SK-N-SH (cell line): Measurements from ENCODE around the gene MYMK. TPM values are rescaled to one million over a fixed set of nuclear protein-coding genes. Genes with fewer than 3 reads are reported as not detected.

Experiments
- CTCF ChIA-PET: fragments of 300-600, 350-600 bp; formaldehyde crosslinking; extraction: SDS; loops from one replicate; lab custom pipeline; 2021; lab: Yijun Ruan, JAX
- POLR2A ChIA-PET: fragments of 350-600 bp; sonication (Branson Sonifier 250); formaldehyde crosslinking; extraction: SDS; loops from one replicate; lab custom pipeline; 2020; ENCODE audit warnings: antibody characterized with exemption, inconsistent platforms; lab: Yijun Ruan, JAX
- DNase-seq: peaks from one replicate; pipeline ENCODE4 v3.0.0; 2012
- H2AFZ ChIP-seq: fragments of 200-600 bp; sonication (generic); 2 replicates; pipeline ENCODE4 v1.8.1; 2016; ENCODE audit warnings: antibody characterized with exemption, mild to moderate bottlenecking, low read depth
- H3F3A ChIP-seq: fragments of 200-600 bp; sonication (generic); replicated peaks from 2 replicates; pipeline ENCODE3; 2016; ENCODE audit warnings: antibody characterized with exemption, mild to moderate bottlenecking; ENCODE audit not compliant: insufficient read depth
- H3K27ac ChIP-seq, 2 experiments: fragments of 200-500 bp in 1 of 2; fragments of 200-600 bp in 1 of 2; sonication (Bioruptor generic) in 1 of 2; sonication (generic), shearing (Covaris generic) in 1 of 2; 2 replicates each; pipeline versions ENCODE4 v1.5.1 to v1.6.1; 2014 to 2016; ENCODE audit warnings: low read depth in 2 of 2, inconsistent platforms in 1 of 2, low read length in 1 of 2, mild to moderate bottlenecking in 1 of 2, mixed read lengths in 1 of 2
- H3K27me3 ChIP-seq: fragments of 200-600 bp; sonication (generic), shearing (Covaris generic); 2 replicates; pipeline ENCODE4 v1.6.1; 2016; ENCODE audit warnings: mixed run types; ENCODE audit not compliant: insufficient read depth
- H3K36me3 ChIP-seq, 2 experiments: fragments of 200-500 bp in 1 of 2; fragments of 200-600 bp in 1 of 2; sonication (Bioruptor generic) in 1 of 2; sonication (generic) in 1 of 2; replicated peaks in 1 of 2; 2 replicates each; pipeline versions ENCODE3 to v1.5.1; 2014 to 2016; ENCODE audit warnings: low read length in 1 of 2, mild to moderate bottlenecking in 1 of 2; ENCODE audit not compliant: insufficient read depth in 2 of 2, control insufficient read depth in 1 of 2
- H3K4me1 ChIP-seq, 2 experiments: fragments of 200-500 bp in 1 of 2; fragments of 200-600 bp in 1 of 2; sonication (Bioruptor generic) in 1 of 2; sonication (generic), shearing (Covaris generic) in 1 of 2; 2 replicates each; pipeline versions ENCODE4 v1.5.1 to v1.6.1; 2014 to 2016; ENCODE audit warnings: low read depth in 1 of 2, low read length in 1 of 2, mixed run types in 1 of 2; ENCODE audit not compliant: insufficient read depth in 2 of 2, control insufficient read depth in 1 of 2
- H3K4me2 ChIP-seq: fragments of 200-600 bp; sonication (generic), shearing (Covaris generic); 2 replicates; pipeline ENCODE4 v1.6.1; 2017; ENCODE audit warnings: mixed run types
- H3K4me3 ChIP-seq, 2 experiments: fragments of 200-500 bp in 1 of 2; fragments of 200-600 bp in 1 of 2; sonication (Bioruptor generic) in 1 of 2; sonication (generic), shearing (Covaris generic) in 1 of 2; 2 replicates each; pipeline versions ENCODE4 v1.5.1 to v1.8.1; 2014 to 2016; ENCODE audit warnings: low read depth in 2 of 2, inconsistent platforms in 1 of 2, low read length in 1 of 2, mild to moderate bottlenecking in 1 of 2, mixed read lengths in 1 of 2, moderate library complexity in 1 of 2
- H3K79me2 ChIP-seq: fragments of 200-600 bp; sonication (generic); 2 replicates; pipeline ENCODE4 v1.8.1; 2017; ENCODE audit warnings: mild to moderate bottlenecking; ENCODE audit not compliant: insufficient read depth
- H3K9ac ChIP-seq: fragments of 200-600 bp; sonication (generic); 2 replicates; pipeline ENCODE4 v1.6.1; 2017; ENCODE audit warnings: mixed run types
- H3K9me2 ChIP-seq: fragments of 200-600 bp; sonication (generic); 2 replicates; pipeline ENCODE4 v1.6.1; 2017; ENCODE audit warnings: mixed run types
- H3K9me3 ChIP-seq: fragments of 200-600 bp; sonication (generic); 2 replicates; pipeline ENCODE4 v1.6.1; 2017; ENCODE audit warnings: mixed run types, mild to moderate bottlenecking, moderate library complexity
- H4K20me1 ChIP-seq: fragments of 200-600 bp; sonication (generic); 2 replicates; pipeline ENCODE4 v1.6.1; 2017; ENCODE audit warnings: mild to moderate bottlenecking, mixed run types; ENCODE audit not compliant: insufficient read depth
- ELF1 ChIP-seq: IDR thresholded peaks from 2 replicates; pipeline ENCODE4 v1.4.0; 2012
- EZH2phosphoT487 ChIP-seq: fragments of 200-600 bp; sonication (generic); IDR thresholded peaks from 2 replicates; pipeline ENCODE4 v1.6.1; 2017; ENCODE audit warnings: low read depth, mixed run types, mild to moderate bottlenecking, antibody characterized with exemption, moderate library complexity, borderline replicate concordance
- FOSL2 ChIP-seq: IDR thresholded peaks from 2 replicates; pipeline ENCODE4 v1.4.0; 2012; ENCODE audit warnings: low read depth, mild to moderate bottlenecking, moderate library complexity, borderline replicate concordance
- FOXJ3 ChIP-seq: sonication (generic); formaldehyde crosslinking; IDR thresholded peaks from 2 replicates; pipeline ENCODE4 v1.5.1; 2020; ENCODE audit warnings: mild to moderate bottlenecking, missing genetic modification reagents
- MXI1 ChIP-seq: IDR thresholded peaks from 2 replicates; pipeline ENCODE4 v1.6.1; 2012; ENCODE audit warnings: mild to moderate bottlenecking, low read depth, low read length, improper control_type of control experiment
- NFIC ChIP-seq: IDR thresholded peaks from 2 replicates; pipeline ENCODE4 v1.4.0; 2012; ENCODE audit warnings: borderline replicate concordance
- POLR2AphosphoS5 ChIP-seq: IDR thresholded peaks from 2 replicates; pipeline ENCODE4 v1.6.1; 2012; ENCODE audit warnings: low read depth, low read length
- RAD21 ChIP-seq: IDR thresholded peaks from 2 replicates; pipeline ENCODE4 v1.6.1; 2012; ENCODE audit warnings: mild to moderate bottlenecking, low read length
- RXRA ChIP-seq: IDR thresholded peaks from 2 replicates; pipeline ENCODE4 v1.4.0; 2012; ENCODE audit warnings: low read depth, mild to moderate bottlenecking, borderline replicate concordance
- SMC3 ChIP-seq: IDR thresholded peaks from 2 replicates; pipeline ENCODE4 v1.6.1; 2012; ENCODE audit warnings: low read depth, low read length, improper control_type of control experiment
- TAF1 ChIP-seq: IDR thresholded peaks from 2 replicates; pipeline ENCODE4 v1.6.1; 2012; ENCODE audit warnings: low read depth, mild to moderate bottlenecking, low read length, moderate library complexity, borderline replicate concordance
- TCF12 ChIP-seq: IDR thresholded peaks from 2 replicates; pipeline ENCODE4 v1.4.0; 2012
- TEAD4 ChIP-seq: IDR thresholded peaks from 2 replicates; pipeline ENCODE4 v1.4.0; 2012; ENCODE audit warnings: mild to moderate bottlenecking, borderline replicate concordance; ENCODE audit not compliant: insufficient read depth
- WGBS: methylation state at CpG from one replicate; pipeline ENCODE4 v1.1.6; 2017; ENCODE audit warnings: low lambda C conversion rate; 5-methylcytosine and 5-hydroxymethylcytosine counted together
- polyA plus RNA-seq, 3 experiments: library from polyadenylated mRNA; depleted of rRNA; stranded (reverse); fragments of >200 nt; gene quantifications; 2 replicates each; pipeline ENCODE4 v1.2.3, GENCODE V29; 2012
- TF ChIP-seq, protein P1 (sequence below): fragments of 200-600 bp; sonication (generic); IDR thresholded peaks from 2 replicates; pipeline ENCODE4 v1.6.1; 2017; ENCODE audit warnings: antibody characterized with exemption, mild to moderate bottlenecking, moderate library complexity
- TF ChIP-seq, protein P2 (sequence below): IDR thresholded peaks from 2 replicates; pipeline ENCODE4 v1.6.1; 2012; ENCODE audit warnings: mild to moderate bottlenecking, low read depth, low read length, moderate library complexity

MYMK gene
- polyA plus RNA-seq, 1 of the 3 experiments (the other 2 are of a cell fraction), result not detected

DNA sequence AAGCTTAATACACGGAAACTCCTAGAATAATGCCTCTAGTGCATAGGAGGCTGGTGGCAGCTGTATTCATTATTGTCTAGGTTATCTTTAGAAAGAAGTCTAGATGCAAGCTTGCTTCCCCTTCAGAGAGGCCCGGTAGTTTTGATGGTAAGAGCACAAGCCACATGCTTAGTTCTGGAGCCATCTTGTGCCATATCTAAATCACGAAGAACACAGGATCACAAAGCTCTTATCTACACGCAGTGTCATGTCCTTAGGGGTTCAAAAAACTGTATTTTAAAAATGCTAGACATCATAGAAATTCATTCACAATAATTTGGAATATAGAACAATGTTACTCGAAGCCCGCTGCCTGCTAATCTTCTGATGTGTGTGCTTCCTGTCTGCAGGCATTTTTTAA is 58.8 kb downstream of the MYMK start:
- Histone ChIP-seq H3K36me3 (peaks cover 0 to 15% of the 10 kb centered on the region in 2 experiments), H3K9ac (no peak overlapping the region), H4K20me1 (no peaks in the 10 kb centered on the region), H3K9me2 (no peaks in the 10 kb centered on the region), H3K4me2 (no peak overlapping the region), H3F3A (peaks cover 10% of the 10 kb centered on the region), H3K4me1 (peaks cover 0 to 11% of the 10 kb centered on the region in 2 experiments; a peak in 1 of 4 replicates), H3K27me3 (no peaks in the 10 kb centered on the region), H3K4me3 (no peak overlapping the region), H3K27ac (no peak overlapping the region), H3K9me3 (no peaks in the 10 kb centered on the region), H3K79me2 (no peaks in the 10 kb centered on the region), H2AFZ (no peak overlapping the region)
- DNase-seq, result no peak
- 84% methylated on average over 6 of the region's 6 CpGs for WGBS
- ChIA-PET CTCF (interaction anchor here (0.9 to 1.1 kb wide), 2 partner anchors 12 to 23 kb away, joined by 3 read pairs; partner anchors contain the start of gene SLC2A6), POLR2A (no interaction called here)
- TF ChIP-seq TEAD4 (no peak), ELF1 (no peak), MXI1 (no peak), EZH2phosphoT487 (no peak), FOSL2 (no peak), RAD21 (no peak)
- TF ChIP-seq, protein P1, sequence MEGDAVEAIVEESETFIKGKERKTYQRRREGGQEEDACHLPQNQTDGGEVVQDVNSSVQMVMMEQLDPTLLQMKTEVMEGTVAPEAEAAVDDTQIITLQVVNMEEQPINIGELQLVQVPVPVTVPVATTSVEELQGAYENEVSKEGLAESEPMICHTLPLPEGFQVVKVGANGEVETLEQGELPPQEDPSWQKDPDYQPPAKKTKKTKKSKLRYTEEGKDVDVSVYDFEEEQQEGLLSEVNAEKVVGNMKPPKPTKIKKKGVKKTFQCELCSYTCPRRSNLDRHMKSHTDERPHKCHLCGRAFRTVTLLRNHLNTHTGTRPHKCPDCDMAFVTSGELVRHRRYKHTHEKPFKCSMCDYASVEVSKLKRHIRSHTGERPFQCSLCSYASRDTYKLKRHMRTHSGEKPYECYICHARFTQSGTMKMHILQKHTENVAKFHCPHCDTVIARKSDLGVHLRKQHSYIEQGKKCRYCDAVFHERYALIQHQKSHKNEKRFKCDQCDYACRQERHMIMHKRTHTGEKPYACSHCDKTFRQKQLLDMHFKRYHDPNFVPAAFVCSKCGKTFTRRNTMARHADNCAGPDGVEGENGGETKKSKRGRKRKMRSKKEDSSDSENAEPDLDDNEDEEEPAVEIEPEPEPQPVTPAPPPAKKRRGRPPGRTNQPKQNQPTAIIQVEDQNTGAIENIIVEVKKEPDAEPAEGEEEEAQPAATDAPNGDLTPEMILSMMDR, result no peak

DNA sequence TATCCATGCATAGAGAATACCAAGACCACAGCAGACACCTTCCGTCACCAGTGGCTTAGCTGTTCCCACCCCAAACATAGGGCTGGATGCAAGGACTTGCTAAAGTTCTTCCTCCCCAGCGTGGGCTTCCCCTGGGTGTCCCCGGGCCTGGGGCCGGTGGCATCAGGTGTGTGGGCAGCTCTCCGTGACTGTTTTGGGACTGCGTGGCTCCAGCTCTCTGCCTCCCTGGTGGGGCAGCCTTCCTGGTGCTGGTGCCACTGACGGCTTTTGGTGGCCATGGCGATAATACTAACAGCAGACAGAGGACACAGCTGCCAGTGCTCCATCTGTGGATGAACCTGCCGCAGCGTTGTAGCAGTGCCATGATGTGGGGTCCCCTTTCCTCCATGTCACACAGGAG is 60.1 kb downstream of the MYMK start:
- WGBS, result 93% methylated on average over 6 of the region's 10 CpGs
- CTCF ChIA-PET, result interaction anchor here (0.8 kb wide), 1 partner anchor 22 kb away, joined by 3 read pairs; no protein-coding TSS in a partner anchor

More for the DNA sequence above, 60.1 kb downstream of the MYMK start:
- no peaks in the 10 kb centered on the region for H3K9me2 ChIP-seq
- no peak for DNase-seq
- H3K36me3 ChIP-seq, result peaks cover 0 to 15% of the 10 kb centered on the region in 2 experiments
- peaks cover 0 to 17% of the 10 kb centered on the region in 2 experiments; a peak in 1 of 4 replicates for H3K4me1 ChIP-seq
- POLR2A ChIA-PET, result no interaction called here
- H3K27me3 ChIP-seq, result no peaks in the 10 kb centered on the region
- H3K4me2 ChIP-seq, result no peak overlapping the region
- TF ChIP-seq NFIC (no peak), FOSL2 (no peak), FOXJ3 (CRISPR knock-in tag) (no peak), TCF12 (no peak), RXRA (no peak), SMC3 (no peak), TAF1 (no peak), MXI1 (no peak), RAD21 (no peak), POLR2AphosphoS5 (no peak), ELF1 (no peak)
- TF ChIP-seq, protein P1, result no peak
- TF ChIP-seq, protein P2, sequence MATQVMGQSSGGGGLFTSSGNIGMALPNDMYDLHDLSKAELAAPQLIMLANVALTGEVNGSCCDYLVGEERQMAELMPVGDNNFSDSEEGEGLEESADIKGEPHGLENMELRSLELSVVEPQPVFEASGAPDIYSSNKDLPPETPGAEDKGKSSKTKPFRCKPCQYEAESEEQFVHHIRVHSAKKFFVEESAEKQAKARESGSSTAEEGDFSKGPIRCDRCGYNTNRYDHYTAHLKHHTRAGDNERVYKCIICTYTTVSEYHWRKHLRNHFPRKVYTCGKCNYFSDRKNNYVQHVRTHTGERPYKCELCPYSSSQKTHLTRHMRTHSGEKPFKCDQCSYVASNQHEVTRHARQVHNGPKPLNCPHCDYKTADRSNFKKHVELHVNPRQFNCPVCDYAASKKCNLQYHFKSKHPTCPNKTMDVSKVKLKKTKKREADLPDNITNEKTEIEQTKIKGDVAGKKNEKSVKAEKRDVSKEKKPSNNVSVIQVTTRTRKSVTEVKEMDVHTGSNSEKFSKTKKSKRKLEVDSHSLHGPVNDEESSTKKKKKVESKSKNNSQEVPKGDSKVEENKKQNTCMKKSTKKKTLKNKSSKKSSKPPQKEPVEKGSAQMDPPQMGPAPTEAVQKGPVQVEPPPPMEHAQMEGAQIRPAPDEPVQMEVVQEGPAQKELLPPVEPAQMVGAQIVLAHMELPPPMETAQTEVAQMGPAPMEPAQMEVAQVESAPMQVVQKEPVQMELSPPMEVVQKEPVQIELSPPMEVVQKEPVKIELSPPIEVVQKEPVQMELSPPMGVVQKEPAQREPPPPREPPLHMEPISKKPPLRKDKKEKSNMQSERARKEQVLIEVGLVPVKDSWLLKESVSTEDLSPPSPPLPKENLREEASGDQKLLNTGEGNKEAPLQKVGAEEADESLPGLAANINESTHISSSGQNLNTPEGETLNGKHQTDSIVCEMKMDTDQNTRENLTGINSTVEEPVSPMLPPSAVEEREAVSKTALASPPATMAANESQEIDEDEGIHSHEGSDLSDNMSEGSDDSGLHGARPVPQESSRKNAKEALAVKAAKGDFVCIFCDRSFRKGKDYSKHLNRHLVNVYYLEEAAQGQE, result no peak
- H3K27ac ChIP-seq, result no peak overlapping the region
- no peak overlapping the region for H2AFZ ChIP-seq
- no peaks in the 10 kb centered on the region for H4K20me1 ChIP-seq
- H3K4me3 ChIP-seq, result no peak overlapping the region
- no peaks in the 10 kb centered on the region for H3K79me2 ChIP-seq
- no peak overlapping the region for H3K9ac ChIP-seq
- H3F3A ChIP-seq, result peaks cover 10% of the 10 kb centered on the region
- H3K9me3 ChIP-seq, result no peaks in the 10 kb centered on the region
